Neural progenitor cell (in vitro differentiated cells): ENCODE results near the gene PA2G4. TPM values are rescaled to one million over a fixed set of nuclear protein-coding genes. Genes with fewer than 3 reads are reported as not detected.
A peak's percentile ranks its signal among the peaks of the same experiment; 100 is the strongest.

Experiments
- DNase-seq: peaks from one replicate; pipeline ENCODE4 v3.0.0-alpha.2; 2016; ENCODE audit warnings: low spot score
- H2AFZ ChIP-seq: fragments of 200-600 bp; sonication (generic); replicated peaks from 2 replicates; pipeline ENCODE4 v1.6.1; 2016; ENCODE audit warnings: antibody characterized with exemption
- H3F3A ChIP-seq: fragments of 200-600 bp; sonication (generic); 2 replicates; pipeline ENCODE4 v1.6.1; 2016; ENCODE audit warnings: antibody characterized with exemption, low read depth
- H3K27ac ChIP-seq: fragments of 200-600 bp; sonication (generic); 2 replicates; pipeline ENCODE4 v1.5.1; 2016; ENCODE audit warnings: mild to moderate bottlenecking
- H3K27me3 ChIP-seq: fragments of 200-600 bp; sonication (generic); 2 replicates; pipeline ENCODE4 v1.6.1; 2016; ENCODE audit warnings: mild to moderate bottlenecking, moderate library complexity
- H3K36me3 ChIP-seq: fragments of 200-600 bp; sonication (generic); 2 replicates; pipeline ENCODE4 v1.5.1; 2016
- H3K4me1 ChIP-seq: fragments of 200-600 bp; sonication (generic); 2 replicates; pipeline ENCODE4 v1.6.1; 2016; ENCODE audit warnings: mixed run types
- H3K4me2 ChIP-seq: fragments of 200-600 bp; sonication (generic); 2 replicates; pipeline ENCODE4 v1.6.1; 2016
- H3K4me3 ChIP-seq: fragments of 200-600 bp; sonication (generic); 2 replicates; pipeline ENCODE4 v1.5.1; 2016
- H3K79me2 ChIP-seq: fragments of 200-600 bp; sonication (generic); 2 replicates; pipeline ENCODE4 v1.6.1; 2016; ENCODE audit warnings: low read depth
- H3K9ac ChIP-seq: fragments of 200-600 bp; sonication (generic); 2 replicates; pipeline ENCODE4 v1.6.1; 2016
- H3K9me3 ChIP-seq: fragments of 200-600 bp; sonication (generic); 2 replicates; pipeline ENCODE4 v1.5.1; 2016; ENCODE audit warnings: low read depth
- H4K20me1 ChIP-seq: fragments of 200-600 bp; sonication (generic); 2 replicates; pipeline ENCODE4 v1.6.1; 2016; ENCODE audit warnings: low read depth
- H3K27ac Mint-ChIP-seq: 3 replicates; pipeline ENCODE4 v1.8.0; 2021; ENCODE audit warnings: mixed read lengths
- H3K27me3 Mint-ChIP-seq: 2 replicates; pipeline ENCODE4 v1.8.0; 2022; ENCODE audit warnings: low read depth, mild to moderate bottlenecking, inconsistent platforms, moderate library complexity, mixed read lengths; ENCODE audit not compliant: insufficient read depth
- H3K36me3 Mint-ChIP-seq: 3 replicates; pipeline ENCODE4 v1.8.0; 2021; ENCODE audit warnings: mixed read lengths
- H3K4me1 Mint-ChIP-seq: 3 replicates; pipeline ENCODE4 v1.8.0; 2021; ENCODE audit warnings: mixed read lengths
- H3K4me3 Mint-ChIP-seq: 3 replicates; pipeline ENCODE4 v1.8.0; 2021; ENCODE audit warnings: mild to moderate bottlenecking, moderate library complexity, mixed read lengths
- H3K9me3 Mint-ChIP-seq: 3 replicates; pipeline ENCODE4 v1.8.0; 2020; ENCODE audit warnings: mixed read lengths
- CTCF ChIP-seq: fragments of 200-600 bp; sonication (generic); IDR thresholded peaks from 2 replicates; pipeline ENCODE4 v1.5.1; 2017; ENCODE audit warnings: antibody characterized with exemption, mild to moderate bottlenecking
- EZH2 ChIP-seq: fragments of 200-600 bp; sonication (generic); IDR thresholded peaks from 2 replicates; pipeline ENCODE4 v1.6.1; 2017; ENCODE audit warnings: antibody characterized with exemption, mild to moderate bottlenecking, moderate library complexity
- EZH2phosphoT487 ChIP-seq: fragments of 200-600 bp; sonication (generic); IDR thresholded peaks from 2 replicates; pipeline ENCODE4 v1.6.1; 2017; ENCODE audit warnings: antibody characterized with exemption
- total RNA-seq: library from RNA; depleted of rRNA; stranded (reverse); fragments of >200 nt; gene quantifications from 2 replicates; pipeline ENCODE4 v1.2.3, GENCODE V29; 2015; ENCODE audit warnings: low replicate concordance

The PA2G4 gene
- total RNA-seq, 1 donor from 2014 or later = 242 TPM

- H3K9me3 Mint-ChIP-seq = no peaks in the 10 kb centered on the region
- Histone ChIP-seq H3K9me3 (no peaks in the 10 kb centered on the region), H3K27ac (peak overlapping the region; percentile 48), H2AFZ (peak overlapping the region; percentile 46), H3K9ac (peak overlapping the region; percentile 50), H3F3A (peaks cover 18% of the 10 kb centered on the region), H3K4me1 (peaks cover 11% of the 10 kb centered on the region), H3K27me3 (no peaks in the 10 kb centered on the region), H3K79me2 (peaks cover 46% of the 10 kb centered on the region), H4K20me1 (peaks cover 30% of the 10 kb centered on the region), H3K36me3 (peaks cover 12% of the 10 kb centered on the region), H3K4me3 (peak overlapping the region; percentile 83), H3K4me2 (peak overlapping the region; percentile 74)
- H3K4me3 Mint-ChIP-seq = peak overlapping the region; percentile 93
- TF ChIP-seq EZH2 = no peak
- TF ChIP-seq EZH2phosphoT487 = no peak
- no peak for TF ChIP-seq CTCF
- H3K27ac Mint-ChIP-seq = peak overlapping the region; percentile 81
- peaks cover 24% of the 10 kb centered on the region for H3K4me1 Mint-ChIP-seq
- H3K36me3 Mint-ChIP-seq = peaks cover 9% of the 10 kb centered on the region
- DNase-seq = no peak
- H3K27me3 Mint-ChIP-seq = peaks cover 3% of the 10 kb centered on the region
Measured at GRCh38 chr12:56103823-56104108, 593 bp upstream of the PA2G4 start.

GRCh38 chr12:56104815-56105608 lies 653 bp downstream of the PA2G4 start:
- Histone ChIP-seq H3K27me3 (no peaks in the 10 kb centered on the region), H3K9me3 (no peaks in the 10 kb centered on the region), H3K4me2 (peak overlapping the region; percentile 97), H3K4me1 (peaks cover 11% of the 10 kb centered on the region), H4K20me1 (peaks cover 30% of the 10 kb centered on the region), H2AFZ (peak overlapping the region; percentile 74), H3K27ac (peak overlapping the region; percentile 67), H3F3A (peaks cover 22% of the 10 kb centered on the region), H3K9ac (peak overlapping the region; percentile 89), H3K79me2 (peaks cover 46% of the 10 kb centered on the region), H3K4me3 (peak overlapping the region; percentile 83), H3K36me3 (peaks cover 16% of the 10 kb centered on the region)
- Mint-ChIP-seq H3K4me1 (peaks cover 24% of the 10 kb centered on the region), H3K27me3 (peaks cover 2% of the 10 kb centered on the region), H3K9me3 (no peaks in the 10 kb centered on the region), H3K36me3 (peaks cover 12% of the 10 kb centered on the region), H3K27ac (peak overlapping the region; percentile 99), H3K4me3 (peak overlapping the region; percentile 93)
- DNase-seq = no peak
- TF ChIP-seq EZH2phosphoT487 (no peak), CTCF (no peak), EZH2 (no peak)

- H3K4me2 ChIP-seq = peak overlapping the region; percentile 97
- Mint-ChIP-seq H3K27me3 (peaks cover 2% of the 10 kb centered on the region), H3K36me3 (peaks cover 16% of the 10 kb centered on the region), H3K4me3 (peak overlapping the region; percentile 93), H3K4me1 (peaks cover 24% of the 10 kb centered on the region), H3K9me3 (no peaks in the 10 kb centered on the region), H3K27ac (no peak overlapping the region)
- no peak for DNase-seq
- no peak for TF ChIP-seq EZH2
- TF ChIP-seq EZH2phosphoT487 = no peak
- TF ChIP-seq CTCF = no peak
- H3K9me3 ChIP-seq = no peaks in the 10 kb centered on the region
- peaks cover 22% of the 10 kb centered on the region for H3F3A ChIP-seq
- peak overlapping the region; percentile 89 for H3K9ac ChIP-seq
- no peaks in the 10 kb centered on the region for H3K27me3 ChIP-seq
- peak overlapping the region; percentile 83 for H3K4me3 ChIP-seq
- peaks cover 30% of the 10 kb centered on the region for H4K20me1 ChIP-seq
- peaks cover 16% of the 10 kb centered on the region for H3K36me3 ChIP-seq
- peaks cover 11% of the 10 kb centered on the region for H3K4me1 ChIP-seq
- H2AFZ ChIP-seq = no peak overlapping the region
- no peak overlapping the region for H3K27ac ChIP-seq
- H3K79me2 ChIP-seq = peaks cover 46% of the 10 kb centered on the region
Measured at GRCh38 chr12:56105609-56105902, 1.2 kb downstream of the PA2G4 start.
